H9 (cell line): Measurements from ENCODE around the gene NUP85. TPM values are rescaled to one million over a fixed set of nuclear protein-coding genes. Genes with fewer than 3 reads are reported as not detected.
A peak's percentile ranks its signal among the peaks of the same experiment; 100 is the strongest.

ENCODE experiments used
- DNase-seq: peaks from one replicate; pipeline ENCODE4 v3.0.0-alpha.2; 2017
- H2AFZ ChIP-seq: one replicate; pipeline ENCODE4 v1.6.1; 2013; ENCODE audit warnings: mild to moderate bottlenecking, low read length, control low read depth, moderate library complexity
- H2AK5ac ChIP-seq: 2 replicates; pipeline ENCODE4 v1.6.1; 2013; ENCODE audit warnings: low read length, control low read depth, mixed read lengths; ENCODE audit not compliant: insufficient read length
- H2BK120ac ChIP-seq: one replicate; pipeline ENCODE4 v1.6.1; 2013; ENCODE audit warnings: low read depth, mild to moderate bottlenecking, low read length, control low read depth, inconsistent platforms; ENCODE audit not compliant: poor library complexity, severe bottlenecking
- H2BK12ac ChIP-seq: 2 replicates; pipeline ENCODE4 v1.6.1; 2013; ENCODE audit warnings: low read length, control low read depth, mixed read lengths, low read depth; ENCODE audit not compliant: insufficient read length
- H2BK15ac ChIP-seq: 2 replicates; pipeline ENCODE4 v1.6.1; 2013; ENCODE audit warnings: low read depth, low read length, control low read depth
- H2BK20ac ChIP-seq: one replicate; pipeline ENCODE4 v1.6.1; 2013; ENCODE audit warnings: low read depth, mild to moderate bottlenecking, low read length, control low read depth, inconsistent platforms; ENCODE audit not compliant: poor library complexity, severe bottlenecking
- H2BK5ac ChIP-seq: 2 replicates; pipeline ENCODE4 v1.6.1; 2013; ENCODE audit warnings: low read length, control low read depth, mixed read lengths; ENCODE audit not compliant: insufficient read length
- H3K14ac ChIP-seq: 2 replicates; pipeline ENCODE4 v1.6.1; 2013; ENCODE audit warnings: low read length, control low read depth; ENCODE audit not compliant: insufficient read depth
- H3K18ac ChIP-seq: 2 replicates; pipeline ENCODE4 v1.6.1; 2013; ENCODE audit warnings: low read depth, mild to moderate bottlenecking, mixed read lengths, low read length, control low read depth; ENCODE audit not compliant: insufficient read length
- H3K23ac ChIP-seq: 2 replicates; pipeline ENCODE4 v1.6.1; 2013; ENCODE audit warnings: low read length, control low read depth, mixed read lengths, low read depth; ENCODE audit not compliant: insufficient read length
- H3K23me2 ChIP-seq: 2 replicates; pipeline ENCODE4 v1.6.1; 2013; ENCODE audit warnings: low read depth, mild to moderate bottlenecking, mixed read lengths, low read length, control low read depth; ENCODE audit not compliant: insufficient read length, poor library complexity, severe bottlenecking
- H3K27ac ChIP-seq: 2 replicates; pipeline ENCODE4 v1.5.1; 2013; ENCODE audit warnings: low read length, control low read depth, mixed read lengths, low read depth; ENCODE audit not compliant: insufficient read length
- H3K27me3 ChIP-seq: 2 replicates; pipeline ENCODE4 v1.6.1; 2013; ENCODE audit warnings: low read length, control low read depth, inconsistent platforms; ENCODE audit not compliant: insufficient read depth
- H3K4ac ChIP-seq: 2 replicates; pipeline ENCODE4 v1.6.1; 2013; ENCODE audit warnings: low read depth, mild to moderate bottlenecking, control low read depth, inconsistent platforms, low read length, moderate library complexity
- H3K4me1 ChIP-seq: 2 replicates; pipeline ENCODE4 v1.6.1; 2013; ENCODE audit warnings: low read length, control low read depth, inconsistent platforms; ENCODE audit not compliant: insufficient read depth
- H3K4me2 ChIP-seq: 2 replicates; pipeline ENCODE4 v1.6.1; 2013; ENCODE audit warnings: low read length, control low read depth, mixed read lengths; ENCODE audit not compliant: insufficient read length, insufficient read depth
- H3K56ac ChIP-seq: 2 replicates; pipeline ENCODE4 v1.6.1; 2013; ENCODE audit warnings: low read depth, mild to moderate bottlenecking, mixed read lengths, low read length, control low read depth; ENCODE audit not compliant: insufficient read length
- H3K79me1 ChIP-seq: 2 replicates; pipeline ENCODE4 v1.6.1; 2013; ENCODE audit warnings: low read depth, mild to moderate bottlenecking, moderate library complexity, low read length, control low read depth, inconsistent platforms; ENCODE audit not compliant: insufficient read depth, poor library complexity, severe bottlenecking
- H3K79me2 ChIP-seq: 2 replicates; pipeline ENCODE4 v1.6.1; 2013; ENCODE audit warnings: low read length, control low read depth, inconsistent platforms; ENCODE audit not compliant: insufficient read depth
- H3K9ac ChIP-seq: 2 replicates; pipeline ENCODE4 v1.6.1; 2013; ENCODE audit warnings: low read length, control low read depth, mixed read lengths; ENCODE audit not compliant: insufficient read length; ENCODE audit errors: extremely low read depth
- H3K9me3 ChIP-seq: one replicate; pipeline ENCODE4 v1.6.1; 2013; ENCODE audit warnings: low read depth, low read length, inconsistent platforms; ENCODE audit not compliant: control insufficient read depth
- H3T11ph ChIP-seq: one replicate; pipeline ENCODE4 v1.6.1; 2013; ENCODE audit warnings: mild to moderate bottlenecking, low read length, control low read depth, inconsistent platforms
- H4K20me1 ChIP-seq: one replicate; pipeline ENCODE4 v1.6.1; 2013; ENCODE audit not compliant: control insufficient read depth, insufficient read length, insufficient read depth
- H4K5ac ChIP-seq: 2 replicates; pipeline ENCODE4 v1.6.1; 2013; ENCODE audit warnings: low read depth, mild to moderate bottlenecking, mixed read lengths, low read length, control low read depth; ENCODE audit not compliant: insufficient read length
- H4K8ac ChIP-seq: replicated peaks from 2 replicates; pipeline ENCODE4 v1.6.1; 2013; ENCODE audit warnings: low read length, control low read depth, mixed read lengths, low read depth; ENCODE audit not compliant: insufficient read length
- H4K91ac ChIP-seq: 2 replicates; pipeline ENCODE4 v1.6.1; 2013; ENCODE audit warnings: low read depth, mild to moderate bottlenecking, moderate library complexity, mixed read lengths, low read length, control low read depth; ENCODE audit not compliant: insufficient read length
- H3K27ac Mint-ChIP-seq, 3 experiments: 2 replicates in 2 of 3; 3 replicates in 1 of 3; pipeline ENCODE4 v1.8.0; 2020 to 2021; ENCODE audit warnings: mixed read lengths in 3 of 3, mild to moderate bottlenecking in 1 of 3, moderate library complexity in 1 of 3
- H3K27me3 Mint-ChIP-seq: 2 replicates; pipeline ENCODE4 v1.8.0; 2021; ENCODE audit warnings: low read depth, mild to moderate bottlenecking, moderate library complexity, mixed read lengths
- H3K36me3 Mint-ChIP-seq, 3 experiments: 2 replicates in 2 of 3; 3 replicates in 1 of 3; pipeline ENCODE4 v1.8.0; 2020 to 2021; ENCODE audit warnings: low read depth in 3 of 3, mixed read lengths in 3 of 3; ENCODE audit not compliant: insufficient read depth in 1 of 3
- H3K4me1 Mint-ChIP-seq, 2 experiments: 2 replicates each; pipeline ENCODE4 v1.8.0; 2020; ENCODE audit warnings: mixed read lengths in 2 of 2
- H3K4me3 Mint-ChIP-seq, 2 experiments: 2 replicates in 1 of 2; 3 replicates in 1 of 2; pipeline ENCODE4 v1.8.0; 2020 to 2021; ENCODE audit warnings: mild to moderate bottlenecking in 2 of 2, mixed read lengths in 2 of 2, moderate library complexity in 1 of 2
- H3K9me3 Mint-ChIP-seq, 2 experiments: 2 replicates in 1 of 2; 3 replicates in 1 of 2; pipeline ENCODE4 v1.8.0; 2020; ENCODE audit warnings: mild to moderate bottlenecking in 2 of 2, mixed read lengths in 2 of 2, moderate library complexity in 1 of 2
- WGBS: extraction: QIAGEN DNeasy Blood & Tissue Kit; methylation state at CpG from one replicate; pipeline ENCODE4 v1.1.7; 2013; ENCODE audit warnings: missing lambda C conversion rate, low lambda C conversion rate, mixed read lengths; ENCODE audit not compliant: insufficient read length; ENCODE audit errors: extremely low coverage; 5-methylcytosine and 5-hydroxymethylcytosine counted together
- total RNA-seq: library from RNA; stranded (reverse); gene quantifications from 2 replicates; pipeline ENCODE4 v1.2.1, GENCODE V29; 2021
- TF ChIP-seq, protein P1 (sequence below): fragments of 200-600 bp; sonication (generic); conservative IDR thresholded peaks from 3 replicates; pipeline ENCODE4 v1.8.0; 2021; ENCODE audit warnings: antibody characterized with exemption, mild to moderate bottlenecking

NUP85 gene
- total RNA-seq, 1 experiment from 2014 or later: 145 TPM

DNA sequence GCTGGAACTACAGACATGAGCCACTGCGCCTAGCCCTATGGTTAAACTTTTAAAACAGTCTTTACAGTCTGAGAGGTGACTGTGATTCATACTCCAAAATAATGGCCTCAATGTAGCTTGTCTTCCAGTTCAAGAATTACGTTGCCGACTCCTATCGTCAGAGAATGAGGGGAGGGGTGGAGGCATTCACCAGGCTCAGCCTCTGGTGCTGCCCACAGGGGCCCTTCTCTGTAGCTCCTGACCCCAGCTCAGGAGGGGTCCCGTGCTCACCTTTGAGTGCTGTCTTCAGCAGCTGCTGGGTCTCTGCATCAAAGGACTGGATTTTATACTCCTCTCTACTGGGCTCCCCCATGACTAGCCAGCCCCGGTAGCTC is 64.4 kb downstream of the NUP85 start:
- Mint-ChIP-seq H3K27me3 (no peaks in the 10 kb centered on the region; the same call in 1 of the 2 replicates), H3K4me3 (peak overlapping the region; percentile 76 to 86), H3K27ac (peak overlapping the region in 2 of 3 experiments; percentile 44 to 81; a peak in 3 of 7 replicates), H3K36me3 (peaks cover 0 to 41% (median 40%) of the 10 kb centered on the region in 3 experiments; a peak in 6 of 7 replicates), H3K4me1 (peaks cover 15 to 20% of the 10 kb centered on the region in 2 experiments), H3K9me3 (no peaks in the 10 kb centered on the region)
- Histone ChIP-seq H2AFZ (no peak overlapping the region), H2BK120ac (no peak overlapping the region), H3K18ac (no peak overlapping the region), H3K79me1 (no peaks in the 10 kb centered on the region), H4K20me1 (no peaks in the 10 kb centered on the region), H3K79me2 (no peaks in the 10 kb centered on the region), H3K4me1 (0 out of 2 replicates have a peak, but pooled peaks cover 2% of the 10 kb centered on the region), H2AK5ac (no peak overlapping the region), H3K23me2 (peaks cover 22% of the 10 kb centered on the region), H3K4ac (no peak overlapping the region), H4K91ac (no peak overlapping the region), H3K9me3 (no peaks in the 10 kb centered on the region), H2BK12ac (no peak overlapping the region), H2BK20ac (no peak overlapping the region), H2BK5ac (no peak overlapping the region), H3K9ac (peak overlapping the region; percentile 42), H2BK15ac (no peak overlapping the region), H3K27me3 (no peaks in the 10 kb centered on the region), H3T11ph (no peak overlapping the region), H3K56ac (no peak overlapping the region), H3K23ac (no peak overlapping the region), H3K14ac (0 out of 2 replicates have a peak overlapping the region, but pooled peaks have one; percentile 4), H4K8ac (no peak overlapping the region), H3K27ac (no peak overlapping the region), H4K5ac (no peak overlapping the region), H3K4me2 (peak overlapping the region; percentile 74)
- WGBS: no CpG with 5 or more reads among the region's 6 CpGs
- TF ChIP-seq, protein P1, sequence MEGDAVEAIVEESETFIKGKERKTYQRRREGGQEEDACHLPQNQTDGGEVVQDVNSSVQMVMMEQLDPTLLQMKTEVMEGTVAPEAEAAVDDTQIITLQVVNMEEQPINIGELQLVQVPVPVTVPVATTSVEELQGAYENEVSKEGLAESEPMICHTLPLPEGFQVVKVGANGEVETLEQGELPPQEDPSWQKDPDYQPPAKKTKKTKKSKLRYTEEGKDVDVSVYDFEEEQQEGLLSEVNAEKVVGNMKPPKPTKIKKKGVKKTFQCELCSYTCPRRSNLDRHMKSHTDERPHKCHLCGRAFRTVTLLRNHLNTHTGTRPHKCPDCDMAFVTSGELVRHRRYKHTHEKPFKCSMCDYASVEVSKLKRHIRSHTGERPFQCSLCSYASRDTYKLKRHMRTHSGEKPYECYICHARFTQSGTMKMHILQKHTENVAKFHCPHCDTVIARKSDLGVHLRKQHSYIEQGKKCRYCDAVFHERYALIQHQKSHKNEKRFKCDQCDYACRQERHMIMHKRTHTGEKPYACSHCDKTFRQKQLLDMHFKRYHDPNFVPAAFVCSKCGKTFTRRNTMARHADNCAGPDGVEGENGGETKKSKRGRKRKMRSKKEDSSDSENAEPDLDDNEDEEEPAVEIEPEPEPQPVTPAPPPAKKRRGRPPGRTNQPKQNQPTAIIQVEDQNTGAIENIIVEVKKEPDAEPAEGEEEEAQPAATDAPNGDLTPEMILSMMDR: no peak
- DNase-seq: no peak
